KMS-11 (cell line): Measurements from ENCODE around the gene CDRT15L2.
"Not testable (repeated sequence)": the region's sequence is repeated elsewhere in the genome, so short reads cannot be mapped to it uniquely, and the experiment has no call there.

Experiments
- H2AFZ ChIP-seq: fragments of 200-600 bp; sonication (generic); 2 replicates; pipeline ENCODE4 v1.6.1; 2016; ENCODE audit warnings: antibody characterized with exemption, mixed run types, low read depth
- H3K27ac ChIP-seq: fragments of 200-600 bp; sonication (generic); 2 replicates; pipeline ENCODE4 v1.6.1; 2016; ENCODE audit warnings: mild to moderate bottlenecking, mixed run types
- H3K27me3 ChIP-seq: fragments of 200-600 bp; sonication (generic); 2 replicates; pipeline ENCODE4 v1.6.1; 2017; ENCODE audit warnings: mild to moderate bottlenecking, low read depth, mixed run types, moderate library complexity; ENCODE audit not compliant: insufficient read depth
- H3K36me3 ChIP-seq: fragments of 200-600 bp; sonication (generic); 2 replicates; pipeline ENCODE4 v1.6.1; 2017; ENCODE audit warnings: mild to moderate bottlenecking, mixed run types; ENCODE audit not compliant: insufficient read depth
- H3K4me1 ChIP-seq: fragments of 200-600 bp; sonication (generic); 2 replicates; pipeline ENCODE4 v1.6.1; 2016; ENCODE audit warnings: mild to moderate bottlenecking, low read depth, mixed run types; ENCODE audit not compliant: poor library complexity, severe bottlenecking
- H3K4me2 ChIP-seq: fragments of 200-600 bp; sonication (generic); 2 replicates; pipeline ENCODE4 v1.7.0; 2016; ENCODE audit warnings: mild to moderate bottlenecking, mixed run types
- H3K4me3 ChIP-seq: fragments of 200-600 bp; sonication (generic); IDR thresholded peaks from 2 replicates; pipeline ENCODE4 v1.6.1; 2017; ENCODE audit warnings: low read depth, low read length, mixed read lengths; ENCODE audit not compliant: insufficient read depth
- H3K79me2 ChIP-seq: fragments of 200-600 bp; sonication (generic); 2 replicates; pipeline ENCODE4 v1.6.1; 2016; ENCODE audit warnings: low read depth, mixed run types; ENCODE audit not compliant: insufficient read depth
- H3K9ac ChIP-seq: fragments of 200-600 bp; sonication (generic); 2 replicates; pipeline ENCODE4 v1.6.1; 2016; ENCODE audit warnings: mild to moderate bottlenecking, mixed run types
- H4K20me1 ChIP-seq: fragments of 200-600 bp; sonication (generic); 2 replicates; pipeline ENCODE4 v1.6.1; 2016; ENCODE audit warnings: mild to moderate bottlenecking, mixed run types; ENCODE audit not compliant: insufficient read depth

CDRT15L2 gene

GRCh38 chr17:20568604-20569003 lies 10.9 kb upstream of the CDRT15L2 start:
- H3K27me3 ChIP-seq, H3K4me3 ChIP-seq, H4K20me1 ChIP-seq, H3K4me2 ChIP-seq, H3K4me1 ChIP-seq, H2AFZ ChIP-seq, H3K36me3 ChIP-seq, H3K27ac ChIP-seq, H3K9ac ChIP-seq, H3K79me2 ChIP-seq: not testable (repeated sequence)

DNA sequence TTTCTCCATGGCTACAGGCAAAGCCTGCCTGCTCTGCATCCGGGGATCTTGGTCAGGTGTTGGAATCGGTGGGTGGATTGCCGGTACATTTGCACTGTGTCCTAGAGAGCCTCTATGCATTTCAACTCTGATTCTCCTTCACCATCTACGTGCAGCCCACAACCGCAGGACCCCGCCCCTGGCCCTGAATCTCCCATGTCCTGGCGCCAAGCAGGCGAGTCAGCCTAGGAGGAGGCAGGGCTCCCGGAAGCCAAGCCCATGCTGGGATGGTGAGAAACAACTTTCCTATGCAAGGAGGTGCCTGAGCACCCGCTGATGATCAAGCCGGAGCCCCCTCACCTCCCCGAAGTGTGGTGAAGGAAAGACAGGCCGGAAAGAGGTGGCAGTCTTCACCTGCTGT lies 7.9 kb upstream of the CDRT15L2 start:
- not testable (repeated sequence) for H2AFZ ChIP-seq, H3K36me3 ChIP-seq, H3K27me3 ChIP-seq, H3K4me2 ChIP-seq, H3K9ac ChIP-seq, H3K4me1 ChIP-seq, H3K4me3 ChIP-seq, H3K79me2 ChIP-seq, H3K27ac ChIP-seq, H4K20me1 ChIP-seq

GRCh38 chr17:20573216-20573615 lies 6.3 kb upstream of the CDRT15L2 start:
- H4K20me1 ChIP-seq, H3K36me3 ChIP-seq, H2AFZ ChIP-seq, H3K4me3 ChIP-seq, H3K4me1 ChIP-seq, H3K27me3 ChIP-seq, H3K9ac ChIP-seq, H3K27ac ChIP-seq, H3K4me2 ChIP-seq, H3K79me2 ChIP-seq: not testable (repeated sequence)

- H3K9ac ChIP-seq, H2AFZ ChIP-seq, H3K27me3 ChIP-seq, H4K20me1 ChIP-seq, H3K36me3 ChIP-seq, H3K4me2 ChIP-seq, H3K4me3 ChIP-seq, H3K27ac ChIP-seq, H3K79me2 ChIP-seq, H3K4me1 ChIP-seq: not testable (repeated sequence)
Observed at GRCh38 chr17:20575071-20575470, 4.5 kb upstream of the CDRT15L2 start.

- not testable (repeated sequence) for H3K79me2 ChIP-seq, H3K4me2 ChIP-seq, H3K9ac ChIP-seq, H3K36me3 ChIP-seq, H3K4me1 ChIP-seq, H3K27ac ChIP-seq, H3K4me3 ChIP-seq, H3K27me3 ChIP-seq, H4K20me1 ChIP-seq, H2AFZ ChIP-seq
Observed at GRCh38 chr17:20583891-20584577, 4.5 kb downstream of the CDRT15L2 start.

GRCh38 chr17:20588744-20589453 lies 9.4 kb downstream of the CDRT15L2 start:
- H4K20me1 ChIP-seq, H2AFZ ChIP-seq, H3K79me2 ChIP-seq, H3K4me3 ChIP-seq, H3K4me1 ChIP-seq, H3K27ac ChIP-seq, H3K9ac ChIP-seq, H3K4me2 ChIP-seq, H3K36me3 ChIP-seq, H3K27me3 ChIP-seq: not testable (repeated sequence)

DNA sequence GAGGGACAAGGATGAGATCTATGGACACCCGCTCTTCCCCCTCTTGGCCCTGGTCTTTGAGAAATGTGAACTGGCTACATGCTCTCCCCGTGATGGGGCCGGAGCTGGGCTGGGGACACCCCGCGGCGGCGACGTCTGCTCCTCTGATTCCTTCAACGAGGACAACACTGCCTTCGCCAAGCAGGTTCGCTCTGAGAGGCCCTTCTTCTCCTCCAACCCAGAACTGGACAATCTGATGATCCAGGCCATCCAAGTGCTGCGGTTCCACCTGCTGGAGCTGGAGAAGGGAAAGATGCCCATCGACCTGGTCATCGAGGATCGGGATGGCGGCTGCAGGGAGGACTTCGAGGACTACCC lies 9.9 kb downstream of the CDRT15L2 start:
- H3K4me1 ChIP-seq, H2AFZ ChIP-seq, H3K4me3 ChIP-seq, H3K4me2 ChIP-seq, H3K9ac ChIP-seq, H4K20me1 ChIP-seq, H3K27me3 ChIP-seq, H3K79me2 ChIP-seq, H3K27ac ChIP-seq, H3K36me3 ChIP-seq: not testable (repeated sequence)

DNA sequence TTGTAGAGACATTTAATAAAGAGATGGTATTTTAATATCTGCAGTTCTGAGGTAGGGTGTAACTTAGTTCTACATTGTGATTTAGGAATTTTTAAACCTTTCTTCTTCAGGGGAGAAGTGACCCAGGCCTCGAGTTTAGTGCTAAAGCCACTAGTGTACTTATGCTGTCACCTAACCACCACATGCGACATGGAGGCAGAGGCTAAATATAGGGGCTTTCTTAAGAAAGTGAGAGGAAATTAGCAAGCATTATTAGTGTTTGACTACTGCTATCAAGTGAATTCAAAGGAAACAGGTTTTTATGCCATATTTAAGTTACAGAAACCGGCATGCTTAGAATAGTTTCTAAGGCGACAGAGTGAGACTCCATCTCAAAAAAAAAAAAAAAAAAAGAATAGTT lies 11.5 kb downstream of the CDRT15L2 start:
- H3K4me1 ChIP-seq, H3K4me2 ChIP-seq, H3K4me3 ChIP-seq, H3K79me2 ChIP-seq, H4K20me1 ChIP-seq, H3K27ac ChIP-seq, H3K36me3 ChIP-seq, H3K9ac ChIP-seq, H3K27me3 ChIP-seq, H2AFZ ChIP-seq: not testable (repeated sequence)

DNA sequence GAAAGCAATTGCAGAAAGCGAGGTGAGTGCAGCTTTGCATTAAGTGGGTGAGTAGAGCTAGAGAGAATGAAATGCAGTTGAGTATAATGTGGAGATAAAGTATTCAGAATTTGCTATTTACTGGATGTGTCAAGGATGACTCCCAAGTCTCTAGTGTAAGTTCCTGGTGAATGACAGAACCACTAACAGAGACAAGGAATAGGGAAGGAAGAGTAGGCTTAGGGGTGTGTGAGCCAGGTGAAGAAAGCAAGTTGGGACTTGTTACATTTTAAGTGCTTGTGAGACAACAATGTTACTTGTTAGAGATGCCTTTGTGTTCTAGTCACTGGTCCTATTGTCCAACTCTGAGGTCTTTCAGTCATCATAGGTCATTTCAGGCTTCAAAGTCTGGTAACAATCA lies 26.0 kb downstream of the CDRT15L2 start:
- not testable (repeated sequence) for H3K4me3 ChIP-seq, H3K27ac ChIP-seq, H3K79me2 ChIP-seq, H3K4me1 ChIP-seq, H2AFZ ChIP-seq, H3K27me3 ChIP-seq, H3K9ac ChIP-seq, H3K36me3 ChIP-seq, H4K20me1 ChIP-seq, H3K4me2 ChIP-seq

DNA sequence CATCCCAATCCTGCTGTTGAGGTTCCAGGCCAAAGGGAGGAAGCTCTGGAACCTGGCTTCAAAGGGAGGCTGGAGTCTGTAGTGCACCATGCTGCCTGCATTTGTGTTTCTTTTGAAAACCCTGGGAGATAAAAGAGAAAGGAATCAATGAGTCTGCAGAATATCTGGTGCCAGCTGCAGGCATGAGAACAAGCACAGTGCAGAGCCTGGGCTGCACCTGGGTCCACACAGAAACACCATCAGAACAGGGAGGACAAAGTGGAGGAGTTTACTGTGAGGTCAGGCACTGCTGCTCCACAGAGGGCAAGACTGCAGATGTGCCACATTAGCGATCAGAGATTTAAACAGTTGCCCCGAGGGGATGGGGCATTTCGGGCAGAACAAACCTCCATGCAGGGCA lies 30.0 kb downstream of the CDRT15L2 start:
- H3K9ac ChIP-seq, H2AFZ ChIP-seq, H3K4me2 ChIP-seq, H3K27me3 ChIP-seq, H3K36me3 ChIP-seq, H3K4me1 ChIP-seq, H3K79me2 ChIP-seq, H4K20me1 ChIP-seq, H3K4me3 ChIP-seq, H3K27ac ChIP-seq: not testable (repeated sequence)
